ENCODE results near the gene C3orf52.

Gene C3orf52

DNA sequence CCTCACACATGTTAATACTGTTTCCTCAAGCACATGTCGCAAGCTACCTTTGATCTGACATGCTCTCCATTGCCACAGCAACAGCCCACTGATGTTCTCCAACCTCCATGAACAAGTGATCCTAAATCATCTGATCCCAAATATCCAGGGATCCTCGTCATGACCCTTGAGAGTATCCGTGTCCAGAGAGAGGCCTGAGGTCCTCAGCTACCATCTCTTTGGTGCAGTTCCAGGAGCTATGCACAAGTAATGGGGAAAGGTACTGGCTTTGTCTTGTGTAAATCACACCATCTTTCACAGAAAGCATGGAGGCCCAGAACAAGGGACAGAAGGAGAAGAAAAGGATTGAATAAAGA lies 44.4 kb downstream of the C3orf52 start:
- TF ChIP-seq REST (IDR thresholded peaks at IDR 0.05; ENCODE audit: insufficient replicate concordance, low read depth) (no peak), SPI1 (IDR thresholded peaks at IDR 0.05; ENCODE audit: borderline replicate concordance, low read depth) (no peak), POLR2AphosphoS5 (IDR thresholded peaks at IDR 0.05; ENCODE audit: low read depth) (no peak), GABPA (IDR thresholded peaks at IDR 0.05; ENCODE audit: low read depth) (no peak)
- TF ChIP-seq, protein P1, sequence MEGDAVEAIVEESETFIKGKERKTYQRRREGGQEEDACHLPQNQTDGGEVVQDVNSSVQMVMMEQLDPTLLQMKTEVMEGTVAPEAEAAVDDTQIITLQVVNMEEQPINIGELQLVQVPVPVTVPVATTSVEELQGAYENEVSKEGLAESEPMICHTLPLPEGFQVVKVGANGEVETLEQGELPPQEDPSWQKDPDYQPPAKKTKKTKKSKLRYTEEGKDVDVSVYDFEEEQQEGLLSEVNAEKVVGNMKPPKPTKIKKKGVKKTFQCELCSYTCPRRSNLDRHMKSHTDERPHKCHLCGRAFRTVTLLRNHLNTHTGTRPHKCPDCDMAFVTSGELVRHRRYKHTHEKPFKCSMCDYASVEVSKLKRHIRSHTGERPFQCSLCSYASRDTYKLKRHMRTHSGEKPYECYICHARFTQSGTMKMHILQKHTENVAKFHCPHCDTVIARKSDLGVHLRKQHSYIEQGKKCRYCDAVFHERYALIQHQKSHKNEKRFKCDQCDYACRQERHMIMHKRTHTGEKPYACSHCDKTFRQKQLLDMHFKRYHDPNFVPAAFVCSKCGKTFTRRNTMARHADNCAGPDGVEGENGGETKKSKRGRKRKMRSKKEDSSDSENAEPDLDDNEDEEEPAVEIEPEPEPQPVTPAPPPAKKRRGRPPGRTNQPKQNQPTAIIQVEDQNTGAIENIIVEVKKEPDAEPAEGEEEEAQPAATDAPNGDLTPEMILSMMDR (IDR thresholded peaks at IDR 0.05; ENCODE audit: insufficient read depth, low read length) = no peak
- Histone ChIP-seq H3K27ac (replicated peaks) (no peak overlapping the region), H3K27me3 (ENCODE audit: insufficient read depth, poor library complexity, severe bottlenecking) (no peaks in the 10 kb centered on the region), H3K4me3 (replicated peaks; ENCODE audit: insufficient read depth, low read length) (no peak overlapping the region)
- no peak for DNase-seq (ENCODE audit: low read depth in 1 of 2, low spot score in 1 of 2)

DNA sequence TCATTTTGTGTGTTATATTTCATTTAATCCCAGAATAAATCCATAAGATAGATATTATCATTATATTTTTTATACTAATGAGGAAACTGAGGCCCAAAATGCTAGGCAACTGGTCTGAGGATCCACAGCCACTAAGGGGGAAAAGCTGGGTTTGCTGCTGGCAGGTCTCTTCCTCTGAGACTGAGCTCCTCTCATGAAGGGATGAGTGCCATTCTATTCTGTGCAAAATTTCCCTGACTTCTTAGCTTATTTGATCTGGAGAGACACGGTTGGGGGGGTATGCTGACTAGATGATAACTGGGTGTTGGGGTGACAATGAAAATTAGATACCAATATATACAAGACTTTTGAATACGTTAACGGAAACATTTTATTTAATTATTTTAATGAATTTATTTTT lies 44.9 kb downstream of the C3orf52 start:
- TF ChIP-seq SPI1 (IDR thresholded peaks at IDR 0.05; ENCODE audit: borderline replicate concordance, low read depth) = no peak
- no peak for TF ChIP-seq GABPA (IDR thresholded peaks at IDR 0.05; ENCODE audit: low read depth)
- no peak for TF ChIP-seq REST (IDR thresholded peaks at IDR 0.05; ENCODE audit: insufficient replicate concordance, low read depth)
- no peak for TF ChIP-seq POLR2AphosphoS5 (IDR thresholded peaks at IDR 0.05; ENCODE audit: low read depth)
- TF ChIP-seq, protein P1 (IDR thresholded peaks at IDR 0.05; ENCODE audit: insufficient read depth, low read length) = no peak
- H3K27ac ChIP-seq (replicated peaks) = no peak overlapping the region
- no peak for DNase-seq (ENCODE audit: low read depth in 1 of 2, low spot score in 1 of 2)

DNA sequence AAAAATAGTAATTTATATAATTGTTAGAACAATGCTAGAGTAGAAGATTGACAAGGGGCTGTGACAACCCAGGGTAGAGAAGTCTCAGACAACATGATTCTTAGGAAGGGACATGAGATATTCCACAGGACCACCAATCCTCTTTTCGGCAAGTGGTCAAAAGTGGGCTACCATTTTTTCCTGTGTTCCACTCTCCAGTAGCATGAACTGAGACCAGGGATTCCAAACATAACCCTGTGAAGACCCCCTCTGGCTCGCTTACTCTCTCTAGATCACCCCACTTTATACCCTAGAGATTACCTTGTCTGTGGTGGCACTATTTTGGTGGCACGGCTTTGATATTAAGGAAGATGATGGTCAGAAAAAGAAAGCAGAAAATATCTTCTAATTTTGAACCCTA lies 45.9 kb downstream of the C3orf52 start:
- H3K4me3 ChIP-seq (replicated peaks; ENCODE audit: insufficient read depth, low read length) = no peak overlapping the region

More for the DNA sequence above, 44.9 kb downstream of the C3orf52 start:
- H3K4me3 ChIP-seq (replicated peaks; ENCODE audit: insufficient read depth, low read length) = no peak overlapping the region
- H3K27me3 ChIP-seq (ENCODE audit: insufficient read depth, poor library complexity, severe bottlenecking) = no peaks in the 10 kb centered on the region

More for the DNA sequence above, 45.9 kb downstream of the C3orf52 start:
- TF ChIP-seq GABPA (IDR thresholded peaks at IDR 0.05; ENCODE audit: low read depth) = no peak
- TF ChIP-seq, protein P1 (IDR thresholded peaks at IDR 0.05; ENCODE audit: insufficient read depth, low read length) = no peak
- TF ChIP-seq SPI1 (IDR thresholded peaks at IDR 0.05; ENCODE audit: borderline replicate concordance, low read depth) = no peak
- TF ChIP-seq POLR2AphosphoS5 (IDR thresholded peaks at IDR 0.05; ENCODE audit: low read depth) = no peak
- no peak for TF ChIP-seq REST (IDR thresholded peaks at IDR 0.05; ENCODE audit: insufficient replicate concordance, low read depth)
- no peaks in the 10 kb centered on the region for H3K27me3 ChIP-seq (ENCODE audit: insufficient read depth, poor library complexity, severe bottlenecking)
- no peak for DNase-seq (ENCODE audit: low read depth in 1 of 2, low spot score in 1 of 2)
- no peak overlapping the region for H3K27ac ChIP-seq (replicated peaks)
